Smooth muscle cell (in vitro differentiated cells): Measurements from ENCODE around the gene CDK2. TPM values are rescaled to one million over a fixed set of nuclear protein-coding genes. Genes with fewer than 3 reads are reported as not detected.

Experiments
- DNase-seq: peaks from one replicate; lab custom pipeline; 2025; ENCODE audit not compliant: unreplicated experiment; lab: John Stamatoyannopoulos, UW
- H2AFZ ChIP-seq: fragments of 200-600 bp; sonication (generic); 2 replicates; pipeline ENCODE4 v1.6.0; 2016; ENCODE audit warnings: antibody characterized with exemption, low read depth, mild to moderate bottlenecking
- H3F3A ChIP-seq: fragments of 200-600 bp; sonication (generic); 2 replicates; pipeline ENCODE4 v1.6.0; 2017; ENCODE audit warnings: antibody characterized with exemption, low read depth
- H3K27ac ChIP-seq: fragments of 200-600 bp; sonication (generic); 2 replicates; pipeline ENCODE4 v1.5.1; 2016; ENCODE audit warnings: low read depth, mild to moderate bottlenecking
- H3K27me3 ChIP-seq: fragments of 200-600 bp; sonication (generic); 2 replicates; pipeline ENCODE4 v1.6.1; 2016; ENCODE audit warnings: low read depth, mild to moderate bottlenecking
- H3K36me3 ChIP-seq: fragments of 200-600 bp; sonication (generic); 2 replicates; pipeline ENCODE4 v1.5.1; 2016; ENCODE audit warnings: low read depth
- H3K4me1 ChIP-seq: fragments of 200-600 bp; sonication (generic); 2 replicates; pipeline ENCODE4 v1.5.1; 2016; ENCODE audit warnings: low read depth
- H3K4me2 ChIP-seq: fragments of 200-600 bp; sonication (generic); 2 replicates; pipeline ENCODE4 v1.6.0; 2016; ENCODE audit warnings: mild to moderate bottlenecking
- H3K4me3 ChIP-seq: fragments of 200-600 bp; sonication (generic); 2 replicates; pipeline ENCODE4 v1.5.1; 2016; ENCODE audit warnings: mild to moderate bottlenecking
- H3K79me2 ChIP-seq: fragments of 200-600 bp; sonication (generic); 2 replicates; pipeline ENCODE4 v1.6.0; 2016; ENCODE audit warnings: low read depth, mild to moderate bottlenecking
- H3K9ac ChIP-seq: fragments of 200-600 bp; sonication (generic); 2 replicates; pipeline ENCODE4 v1.6.0; 2016; ENCODE audit warnings: low read depth
- H3K9me3 ChIP-seq: fragments of 200-600 bp; sonication (generic); replicated peaks from 2 replicates; pipeline ENCODE4 v1.5.1; 2016; ENCODE audit warnings: low read depth
- H4K20me1 ChIP-seq: fragments of 200-600 bp; sonication (generic); 2 replicates; pipeline ENCODE4 v1.6.0; 2016; ENCODE audit warnings: low read depth
- CTCF ChIP-seq: fragments of 200-600 bp; sonication (generic); IDR thresholded peaks from 2 replicates; pipeline ENCODE4 v1.5.1; 2017; ENCODE audit warnings: borderline replicate concordance, mild to moderate bottlenecking, antibody characterized with exemption; ENCODE audit not compliant: insufficient read depth, poor library complexity, severe bottlenecking
- WGBS: methylation state at CpG from one replicate; pipeline ENCODE4 v1.1.7; 2016; ENCODE audit warnings: low lambda C conversion rate; 5-methylcytosine and 5-hydroxymethylcytosine counted together
- polyA plus RNA-seq: library from polyadenylated mRNA; unstranded; fragments of >200 nt; fragmentation: Nextera tagmentation; extraction: Ambion mirVana; gene quantifications from 2 replicates; pipeline ENCODE4 v1.2.1, GENCODE V29; 2016
- total RNA-seq: library from RNA; depleted of rRNA; stranded (reverse); fragments of >200 nt; gene quantifications from 2 replicates; pipeline ENCODE4 v1.2.3, GENCODE V29; 2014

CDK2 gene
- total and polyA plus RNA-seq, 2 experiments from 2014 or later, result 33.3 to 36.5 TPM

DNA sequence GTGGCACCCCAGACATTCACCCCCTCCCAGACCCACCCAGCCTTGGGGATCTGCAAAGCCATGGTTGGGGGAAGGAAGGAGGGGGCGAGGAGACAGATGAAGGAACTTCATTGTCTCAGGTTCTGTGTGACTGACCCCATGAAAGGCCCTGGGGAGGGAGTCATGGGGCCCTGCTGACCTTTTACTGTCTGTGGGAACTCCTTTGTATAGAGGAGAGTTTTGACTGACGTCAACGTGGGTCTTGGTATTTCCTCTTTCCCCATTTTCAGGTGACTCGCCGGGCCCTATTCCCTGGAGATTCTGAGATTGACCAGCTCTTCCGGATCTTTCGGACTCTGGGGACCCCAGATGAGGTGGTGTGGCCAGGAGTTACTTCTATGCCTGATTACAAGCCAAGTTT, 4.1 kb downstream of the CDK2 start:
- peaks cover 42% of the 10 kb centered on the region for H3K79me2 ChIP-seq
- H3K36me3 ChIP-seq, result no peaks in the 10 kb centered on the region
- H4K20me1 ChIP-seq, result peaks cover under 1% of the 10 kb centered on the region
- H3K4me3 ChIP-seq, result no peak overlapping the region
- peaks cover 8% of the 10 kb centered on the region for H3F3A ChIP-seq
- no peaks in the 10 kb centered on the region for H3K27me3 ChIP-seq
- peaks cover 9% of the 10 kb centered on the region for H3K4me1 ChIP-seq
- H2AFZ ChIP-seq, result no peak overlapping the region
- no peak for TF ChIP-seq CTCF
- 87% methylated on average over 7 of the region's 7 CpGs for WGBS
- no peak for DNase-seq
- no peak overlapping the region for H3K4me2 ChIP-seq
- H3K27ac ChIP-seq, result no peak overlapping the region
- H3K9ac ChIP-seq, result no peak overlapping the region
- H3K9me3 ChIP-seq, result no peaks in the 10 kb centered on the region

DNA sequence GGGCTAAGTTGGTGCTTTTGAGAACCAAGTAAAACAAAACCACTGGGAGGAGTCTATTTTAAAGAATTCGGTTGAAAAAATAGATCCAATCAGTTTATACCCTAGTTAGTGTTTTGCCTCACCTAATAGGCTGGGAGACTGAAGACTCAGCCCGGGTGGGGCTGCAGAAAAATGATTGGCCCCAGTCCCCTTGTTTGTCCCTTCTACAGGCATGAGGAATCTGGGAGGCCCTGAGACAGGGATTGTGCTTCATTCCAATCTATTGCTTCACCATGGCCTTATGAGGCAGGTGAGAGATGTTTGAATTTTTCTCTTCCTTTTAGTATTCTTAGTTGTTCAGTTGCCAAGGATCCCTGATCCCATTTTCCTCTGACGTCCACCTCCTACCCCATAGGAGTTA, 5.4 kb downstream of the CDK2 start:
- Histone ChIP-seq H3K9ac (peak overlapping the region; percentile 89), H3K9me3 (no peaks in the 10 kb centered on the region), H4K20me1 (peaks cover 12% of the 10 kb centered on the region), H3K27ac (peak overlapping the region; percentile 93), H3K4me1 (peaks cover 9% of the 10 kb centered on the region), H3K4me3 (peak overlapping the region; percentile 77), H3F3A (peaks cover 8% of the 10 kb centered on the region), H2AFZ (no peak overlapping the region), H3K27me3 (no peaks in the 10 kb centered on the region), H3K36me3 (no peaks in the 10 kb centered on the region), H3K4me2 (peak overlapping the region; percentile 87), H3K79me2 (peaks cover 51% of the 10 kb centered on the region)
- 68% methylated on average over 3 of the region's 3 CpGs for WGBS
- no peak for DNase-seq
- no peak for TF ChIP-seq CTCF

- Histone ChIP-seq H3K27ac (peak overlapping the region; percentile 93), H3K4me3 (peak overlapping the region; percentile 77), H3K9me3 (no peaks in the 10 kb centered on the region), H3K79me2 (peaks cover 51% of the 10 kb centered on the region), H3F3A (peaks cover 8% of the 10 kb centered on the region), H4K20me1 (peaks cover 16% of the 10 kb centered on the region), H2AFZ (no peak overlapping the region), H3K4me1 (peaks cover 9% of the 10 kb centered on the region), H3K27me3 (no peaks in the 10 kb centered on the region), H3K4me2 (peak overlapping the region; percentile 87), H3K36me3 (no peaks in the 10 kb centered on the region), H3K9ac (peak overlapping the region; percentile 89)
- no peak for TF ChIP-seq CTCF
- 89% methylated on average over 1 of the region's 1 CpG for WGBS
- no peak for DNase-seq
These were observed 5.8 kb downstream of the CDK2 start for GRCh38 chr12:55972456-55972855.

GRCh38 chr12:55972911-55973598, 6.4 kb downstream of the CDK2 start:
- Histone ChIP-seq H2AFZ (peak overlapping the region; percentile 75), H3F3A (peaks cover 8% of the 10 kb centered on the region), H3K36me3 (no peaks in the 10 kb centered on the region), H3K79me2 (peaks cover 51% of the 10 kb centered on the region), H3K27ac (peak overlapping the region; percentile 93), H3K4me1 (peaks cover 9% of the 10 kb centered on the region), H3K27me3 (no peaks in the 10 kb centered on the region), H3K9ac (peak overlapping the region; percentile 89), H3K4me3 (peak overlapping the region; percentile 77), H4K20me1 (peaks cover 22% of the 10 kb centered on the region), H3K9me3 (no peaks in the 10 kb centered on the region), H3K4me2 (peak overlapping the region; percentile 87)
- DNase-seq, result no peak
- no peak for TF ChIP-seq CTCF
- WGBS, result 4% methylated on average over 18 of the region's 18 CpGs
